KMS-11 (cell line): ENCODE measurements around the gene IGSF9.

Experiments used
- H2AFZ ChIP-seq: fragments of 200-600 bp; sonication (generic); 2 replicates; pipeline ENCODE4 v1.6.1; 2016; ENCODE audit warnings: antibody characterized with exemption, mixed run types, low read depth
- H3K27ac ChIP-seq: fragments of 200-600 bp; sonication (generic); 2 replicates; pipeline ENCODE4 v1.6.1; 2016; ENCODE audit warnings: mild to moderate bottlenecking, mixed run types
- H3K27me3 ChIP-seq: fragments of 200-600 bp; sonication (generic); 2 replicates; pipeline ENCODE4 v1.6.1; 2017; ENCODE audit warnings: mild to moderate bottlenecking, low read depth, mixed run types, moderate library complexity; ENCODE audit not compliant: insufficient read depth
- H3K36me3 ChIP-seq: fragments of 200-600 bp; sonication (generic); 2 replicates; pipeline ENCODE4 v1.6.1; 2017; ENCODE audit warnings: mild to moderate bottlenecking, mixed run types; ENCODE audit not compliant: insufficient read depth
- H3K4me1 ChIP-seq: fragments of 200-600 bp; sonication (generic); 2 replicates; pipeline ENCODE4 v1.6.1; 2016; ENCODE audit warnings: mild to moderate bottlenecking, low read depth, mixed run types; ENCODE audit not compliant: poor library complexity, severe bottlenecking
- H3K4me2 ChIP-seq: fragments of 200-600 bp; sonication (generic); 2 replicates; pipeline ENCODE4 v1.7.0; 2016; ENCODE audit warnings: mild to moderate bottlenecking, mixed run types
- H3K4me3 ChIP-seq: fragments of 200-600 bp; sonication (generic); IDR thresholded peaks from 2 replicates; pipeline ENCODE4 v1.6.1; 2017; ENCODE audit warnings: low read depth, low read length, mixed read lengths; ENCODE audit not compliant: insufficient read depth
- H3K79me2 ChIP-seq: fragments of 200-600 bp; sonication (generic); 2 replicates; pipeline ENCODE4 v1.6.1; 2016; ENCODE audit warnings: low read depth, mixed run types; ENCODE audit not compliant: insufficient read depth
- H3K9ac ChIP-seq: fragments of 200-600 bp; sonication (generic); 2 replicates; pipeline ENCODE4 v1.6.1; 2016; ENCODE audit warnings: mild to moderate bottlenecking, mixed run types
- H4K20me1 ChIP-seq: fragments of 200-600 bp; sonication (generic); 2 replicates; pipeline ENCODE4 v1.6.1; 2016; ENCODE audit warnings: mild to moderate bottlenecking, mixed run types; ENCODE audit not compliant: insufficient read depth
- TF ChIP-seq, protein P1 (sequence below): fragments of 200-600 bp; sonication (generic); conservative IDR thresholded peaks from 2 replicates; pipeline ENCODE4 v1.6.1; 2017; ENCODE audit warnings: low read depth, mild to moderate bottlenecking, antibody characterized with exemption, low read length, moderate library complexity, mixed read lengths

IGSF9 gene

GRCh38 chr1:159946242-159947187 lies 1.1 kb upstream of the IGSF9 start:
- TF ChIP-seq, protein P1, sequence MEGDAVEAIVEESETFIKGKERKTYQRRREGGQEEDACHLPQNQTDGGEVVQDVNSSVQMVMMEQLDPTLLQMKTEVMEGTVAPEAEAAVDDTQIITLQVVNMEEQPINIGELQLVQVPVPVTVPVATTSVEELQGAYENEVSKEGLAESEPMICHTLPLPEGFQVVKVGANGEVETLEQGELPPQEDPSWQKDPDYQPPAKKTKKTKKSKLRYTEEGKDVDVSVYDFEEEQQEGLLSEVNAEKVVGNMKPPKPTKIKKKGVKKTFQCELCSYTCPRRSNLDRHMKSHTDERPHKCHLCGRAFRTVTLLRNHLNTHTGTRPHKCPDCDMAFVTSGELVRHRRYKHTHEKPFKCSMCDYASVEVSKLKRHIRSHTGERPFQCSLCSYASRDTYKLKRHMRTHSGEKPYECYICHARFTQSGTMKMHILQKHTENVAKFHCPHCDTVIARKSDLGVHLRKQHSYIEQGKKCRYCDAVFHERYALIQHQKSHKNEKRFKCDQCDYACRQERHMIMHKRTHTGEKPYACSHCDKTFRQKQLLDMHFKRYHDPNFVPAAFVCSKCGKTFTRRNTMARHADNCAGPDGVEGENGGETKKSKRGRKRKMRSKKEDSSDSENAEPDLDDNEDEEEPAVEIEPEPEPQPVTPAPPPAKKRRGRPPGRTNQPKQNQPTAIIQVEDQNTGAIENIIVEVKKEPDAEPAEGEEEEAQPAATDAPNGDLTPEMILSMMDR, result no peak
- Histone ChIP-seq H3K4me3 (peak overlapping the region; percentile 97), H3K4me1 (peaks cover 5% of the 10 kb centered on the region), H3K79me2 (no peaks in the 10 kb centered on the region), H3K9ac (peak overlapping the region; percentile 66; the same call in 1 of the 2 replicates), H3K4me2 (peak overlapping the region; percentile 69), H2AFZ (peak overlapping the region; percentile 81), H3K27me3 (peaks cover 25% of the 10 kb centered on the region; the same call in 1 of the 2 replicates), H3K27ac (no peak overlapping the region), H4K20me1 (no peaks in the 10 kb centered on the region), H3K36me3 (no peaks in the 10 kb centered on the region)

DNA sequence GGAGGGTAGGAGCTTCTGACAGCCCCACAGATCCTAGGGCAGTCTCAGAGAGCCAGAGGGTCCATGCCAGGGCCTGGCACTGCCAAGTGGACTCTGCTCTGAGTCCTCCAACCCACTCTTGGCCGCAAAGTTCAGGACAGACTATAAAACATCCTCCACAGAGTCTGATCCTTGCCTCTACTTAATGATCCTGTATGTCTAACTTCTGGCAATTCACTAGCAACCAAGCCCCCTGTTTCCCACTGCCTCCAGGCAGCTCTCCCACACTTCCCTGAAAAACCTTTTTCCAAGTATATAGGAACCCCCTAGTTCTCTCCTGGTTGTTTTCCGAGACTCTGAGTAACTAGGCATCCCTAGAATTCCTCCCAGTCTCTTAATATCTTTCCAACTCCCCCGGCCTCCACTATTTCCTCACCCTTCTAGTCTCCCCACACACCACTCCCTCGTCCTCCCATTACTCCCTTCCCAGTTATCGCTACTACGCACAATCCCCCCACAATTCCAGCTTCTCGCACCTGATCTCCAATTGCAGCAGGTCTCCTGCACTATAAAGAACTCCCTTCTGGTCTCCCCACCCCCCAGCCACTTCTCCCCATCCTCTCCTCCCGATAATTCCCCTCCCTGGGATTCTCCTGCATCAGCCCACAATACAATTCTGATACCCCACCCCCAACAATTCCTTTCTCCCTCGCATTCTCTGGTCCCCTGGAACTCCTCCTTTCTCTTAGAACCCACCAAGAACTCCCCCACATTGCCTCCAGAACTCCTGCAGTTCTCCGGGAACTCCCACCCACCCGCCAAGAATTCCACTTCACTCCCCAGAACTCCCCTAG lies 574 bp downstream of the IGSF9 start:
- Histone ChIP-seq H3K4me2 (peak overlapping the region; percentile 69), H3K9ac (peak overlapping the region; percentile 66; the same call in 1 of the 2 replicates), H3K27ac (no peak overlapping the region), H3K27me3 (peaks cover 25% of the 10 kb centered on the region; the same call in 1 of the 2 replicates), H3K4me1 (peaks cover 5% of the 10 kb centered on the region), H3K4me3 (peak overlapping the region; percentile 97), H2AFZ (peak overlapping the region; percentile 81), H3K36me3 (no peaks in the 10 kb centered on the region), H4K20me1 (no peaks in the 10 kb centered on the region), H3K79me2 (no peaks in the 10 kb centered on the region)
- TF ChIP-seq, protein P1, result no peak

DNA sequence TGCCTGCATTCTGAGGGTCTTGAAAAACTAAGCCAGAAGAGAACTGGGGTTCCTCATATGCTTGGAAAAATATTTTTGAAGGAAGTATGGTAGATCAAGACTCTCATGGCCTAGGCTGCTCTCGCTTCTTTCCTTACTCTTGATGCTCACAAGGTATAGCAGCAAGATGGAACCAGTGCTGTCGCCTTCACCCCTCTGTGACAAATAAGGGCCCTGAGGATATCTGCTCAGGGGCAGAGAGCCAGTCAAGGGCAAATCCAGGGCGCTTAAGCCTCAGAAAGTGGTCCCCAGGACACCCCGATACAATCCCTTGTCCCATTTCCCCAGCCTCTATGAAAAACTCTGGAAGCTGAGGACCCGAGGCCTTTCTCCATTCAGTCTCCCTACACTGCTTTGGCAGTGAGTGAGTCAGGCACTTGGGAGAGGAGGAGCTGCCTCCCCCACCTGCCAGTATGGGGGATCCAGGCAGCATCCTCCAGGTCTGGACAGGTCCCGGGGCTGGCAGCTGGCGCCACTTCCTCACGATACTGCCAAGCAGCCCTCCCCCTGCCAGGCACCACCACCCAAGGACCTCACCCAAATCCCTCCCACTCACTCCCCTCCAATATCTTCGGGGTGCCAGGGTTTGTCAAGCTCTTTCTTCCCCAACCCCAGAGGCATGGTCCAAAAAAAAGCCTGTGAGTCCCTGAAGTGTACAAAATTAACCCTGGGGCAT lies 1.3 kb downstream of the IGSF9 start:
- no peaks in the 10 kb centered on the region for H4K20me1 ChIP-seq
- H3K4me1 ChIP-seq, result peaks cover 5% of the 10 kb centered on the region
- H3K4me3 ChIP-seq, result no peak overlapping the region
- peaks cover 25% of the 10 kb centered on the region; the same call in 1 of the 2 replicates for H3K27me3 ChIP-seq
- H3K27ac ChIP-seq, result no peak overlapping the region
- H3K79me2 ChIP-seq, result no peaks in the 10 kb centered on the region
- H3K4me2 ChIP-seq, result no peak overlapping the region
- no peak overlapping the region for H3K9ac ChIP-seq
- H2AFZ ChIP-seq, result no peak overlapping the region
- H3K36me3 ChIP-seq, result no peaks in the 10 kb centered on the region
- TF ChIP-seq, protein P1, result no peak

- no peaks in the 10 kb centered on the region for H4K20me1 ChIP-seq
- TF ChIP-seq, protein P1, result no peak
- H3K36me3 ChIP-seq, result no peaks in the 10 kb centered on the region
- no peaks in the 10 kb centered on the region for H3K79me2 ChIP-seq
- no peak overlapping the region for H3K4me2 ChIP-seq
- peaks cover 8% of the 10 kb centered on the region for H3K4me1 ChIP-seq
- no peak overlapping the region for H3K9ac ChIP-seq
- H3K4me3 ChIP-seq, result no peak overlapping the region
- no peak overlapping the region for H2AFZ ChIP-seq
- H3K27ac ChIP-seq, result no peak overlapping the region
- H3K27me3 ChIP-seq, result peaks cover 25% of the 10 kb centered on the region; the same call in 1 of the 2 replicates
Measured at GRCh38 chr1:159943278-159943640, 2.2 kb downstream of the IGSF9 start.
